WI38 (cell line): ENCODE results near the gene COL5A1.
"Not testable (repeated sequence)": the region's sequence is repeated elsewhere in the genome, so short reads cannot be mapped to it uniquely, and the experiment has no call there.

Experiments
- H3K4me3 ChIP-seq: 2 replicates; pipeline ENCODE4 v1.5.1; 2011; ENCODE audit warnings: low read depth, mild to moderate bottlenecking, control low read depth, low read length
- TF ChIP-seq, protein P1 (sequence below): IDR thresholded peaks from 2 replicates; pipeline ENCODE4 v1.5.1; 2012; ENCODE audit warnings: low read depth, mild to moderate bottlenecking, control low read depth, low read length

Gene COL5A1

DNA sequence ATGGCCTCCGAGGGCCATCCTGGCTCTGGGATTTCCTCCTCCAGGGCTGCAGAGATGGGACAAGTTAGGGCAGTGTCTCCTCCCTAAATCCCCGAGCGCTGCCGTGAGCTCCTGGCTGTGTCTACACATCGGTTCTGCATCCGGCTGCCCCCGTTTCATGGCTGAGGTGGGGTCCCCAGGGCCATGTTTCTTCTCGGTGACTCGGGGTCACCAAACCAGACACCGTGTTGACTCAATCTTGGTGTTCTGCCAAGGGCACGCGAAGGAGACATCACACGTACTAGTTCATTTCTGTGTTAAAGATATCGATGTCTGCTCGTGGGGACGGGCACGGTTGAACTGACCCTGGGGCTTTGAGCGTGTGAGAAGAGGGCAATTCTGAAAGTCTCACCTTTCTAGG is 60.7 kb downstream of the COL5A1 start:
- H3K4me3 ChIP-seq: no peak overlapping the region
- TF ChIP-seq, protein P1, sequence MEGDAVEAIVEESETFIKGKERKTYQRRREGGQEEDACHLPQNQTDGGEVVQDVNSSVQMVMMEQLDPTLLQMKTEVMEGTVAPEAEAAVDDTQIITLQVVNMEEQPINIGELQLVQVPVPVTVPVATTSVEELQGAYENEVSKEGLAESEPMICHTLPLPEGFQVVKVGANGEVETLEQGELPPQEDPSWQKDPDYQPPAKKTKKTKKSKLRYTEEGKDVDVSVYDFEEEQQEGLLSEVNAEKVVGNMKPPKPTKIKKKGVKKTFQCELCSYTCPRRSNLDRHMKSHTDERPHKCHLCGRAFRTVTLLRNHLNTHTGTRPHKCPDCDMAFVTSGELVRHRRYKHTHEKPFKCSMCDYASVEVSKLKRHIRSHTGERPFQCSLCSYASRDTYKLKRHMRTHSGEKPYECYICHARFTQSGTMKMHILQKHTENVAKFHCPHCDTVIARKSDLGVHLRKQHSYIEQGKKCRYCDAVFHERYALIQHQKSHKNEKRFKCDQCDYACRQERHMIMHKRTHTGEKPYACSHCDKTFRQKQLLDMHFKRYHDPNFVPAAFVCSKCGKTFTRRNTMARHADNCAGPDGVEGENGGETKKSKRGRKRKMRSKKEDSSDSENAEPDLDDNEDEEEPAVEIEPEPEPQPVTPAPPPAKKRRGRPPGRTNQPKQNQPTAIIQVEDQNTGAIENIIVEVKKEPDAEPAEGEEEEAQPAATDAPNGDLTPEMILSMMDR: no peak

DNA sequence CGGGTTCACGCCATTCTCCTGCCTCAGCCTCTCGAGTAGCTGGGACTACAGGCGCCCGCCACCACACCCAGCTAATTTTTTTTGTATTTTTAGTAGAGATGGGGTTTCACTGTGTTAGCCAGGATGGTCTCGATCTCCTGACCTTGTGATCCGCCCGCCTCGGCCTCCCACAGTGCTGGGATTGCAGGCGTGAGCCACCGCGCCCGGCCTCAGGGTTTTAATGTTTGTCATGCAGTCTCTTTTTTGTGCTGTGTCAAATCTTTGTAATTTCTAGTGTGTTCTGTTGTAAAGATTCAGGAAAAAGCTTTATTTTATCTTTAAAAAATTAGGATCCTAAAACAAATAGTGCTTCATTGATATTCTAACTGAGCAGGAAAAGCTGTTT is 62.1 kb downstream of the COL5A1 start:
- not testable (repeated sequence) for H3K4me3 ChIP-seq

DNA sequence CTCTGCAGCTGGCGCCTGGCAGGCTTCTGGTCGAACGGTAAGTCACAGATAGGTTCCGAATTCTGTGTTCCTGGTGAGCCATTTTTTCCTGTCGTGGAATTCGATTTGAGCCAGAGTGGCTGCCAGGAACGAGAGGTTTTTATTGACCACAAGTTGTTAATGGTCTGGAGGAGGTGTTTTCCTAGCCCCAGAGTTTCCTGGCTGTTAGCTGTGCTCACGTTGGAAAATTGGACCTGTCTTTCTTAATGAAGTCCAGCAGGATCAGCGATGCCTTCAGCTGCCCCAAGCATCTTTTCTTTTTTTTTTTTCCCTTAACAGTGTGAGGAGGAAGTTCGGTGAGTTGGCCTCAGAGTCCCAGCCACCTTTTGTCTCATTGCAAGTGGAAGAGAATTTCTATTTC is 62.9 kb downstream of the COL5A1 start:
- TF ChIP-seq, protein P1: no peak
- no peak overlapping the region for H3K4me3 ChIP-seq

DNA sequence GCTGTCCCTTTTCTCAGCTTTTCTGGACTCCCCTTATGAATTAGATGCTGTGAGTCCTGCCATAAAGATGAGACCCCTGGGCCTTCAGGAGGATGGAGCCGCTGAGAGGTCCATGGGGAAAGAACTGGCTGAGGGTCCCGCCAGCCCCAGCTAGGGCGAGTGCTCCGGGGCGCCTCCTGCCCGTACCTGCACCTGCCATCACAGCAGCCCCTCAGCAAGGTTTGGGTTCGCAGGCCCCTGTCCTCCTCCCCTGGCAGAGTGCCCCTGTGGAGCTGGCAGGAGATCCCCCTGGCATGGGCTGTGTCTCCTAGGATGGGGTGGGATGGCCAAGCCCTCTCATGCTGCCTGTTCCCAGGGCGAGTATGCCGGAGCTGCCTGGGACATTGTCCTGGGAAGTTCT is 64.2 kb downstream of the COL5A1 start:
- no peak overlapping the region for H3K4me3 ChIP-seq
- TF ChIP-seq, protein P1: no peak

DNA sequence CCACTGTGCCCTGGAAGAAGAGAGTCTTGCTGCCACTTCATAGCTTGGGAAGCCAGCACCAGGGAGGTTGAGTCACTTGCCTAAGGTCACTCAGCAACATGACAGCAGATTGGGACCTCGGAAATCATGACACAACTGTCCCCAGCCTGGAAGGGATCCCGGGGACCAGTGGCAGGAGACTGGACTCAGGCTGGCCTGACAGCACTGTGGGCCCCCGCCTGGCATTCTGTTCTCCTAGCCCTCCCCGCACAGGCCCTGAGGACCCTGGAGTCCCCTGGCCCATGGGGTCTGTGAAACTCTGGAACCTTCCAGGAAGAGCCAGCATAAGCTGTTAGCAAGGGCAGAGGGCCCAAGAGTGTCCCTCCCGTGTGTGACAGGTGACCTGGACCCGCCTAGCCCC is 64.9 kb downstream of the COL5A1 start:
- TF ChIP-seq, protein P1: no peak
- no peak overlapping the region for H3K4me3 ChIP-seq

DNA sequence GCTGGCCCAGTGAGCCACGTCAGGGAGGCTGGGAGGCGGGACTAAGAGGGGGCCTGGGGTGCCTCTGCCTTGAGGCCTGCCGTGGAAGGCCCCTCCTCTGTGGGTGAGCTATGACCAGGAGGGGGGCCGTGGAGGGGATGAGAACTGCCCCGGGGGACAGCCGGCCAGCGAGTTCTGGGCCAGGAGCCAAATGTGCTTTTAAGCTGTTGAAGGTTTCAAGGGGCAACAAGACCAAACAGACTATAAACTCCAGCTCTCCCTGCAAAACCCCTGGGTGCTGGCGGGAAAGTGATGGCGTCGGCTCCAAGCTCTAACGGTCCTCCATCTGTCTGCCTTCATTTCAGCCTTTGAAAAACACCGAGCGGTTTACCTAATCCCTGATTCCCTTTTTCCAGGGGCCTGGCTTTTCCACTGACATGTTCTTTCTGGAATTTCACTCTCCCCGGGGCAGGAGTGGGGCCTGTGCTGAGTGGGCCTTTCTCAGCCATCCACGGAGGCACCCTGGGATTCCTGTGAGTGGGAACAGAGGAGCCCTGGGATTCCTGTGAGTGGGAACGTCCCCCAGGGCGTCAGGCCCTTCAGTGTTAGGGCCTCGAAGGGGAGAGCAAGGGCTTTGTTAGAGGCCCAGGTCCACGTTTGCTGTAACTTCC is 65.6 kb downstream of the COL5A1 start:
- TF ChIP-seq, protein P1: no peak
- no peak overlapping the region for H3K4me3 ChIP-seq

DNA sequence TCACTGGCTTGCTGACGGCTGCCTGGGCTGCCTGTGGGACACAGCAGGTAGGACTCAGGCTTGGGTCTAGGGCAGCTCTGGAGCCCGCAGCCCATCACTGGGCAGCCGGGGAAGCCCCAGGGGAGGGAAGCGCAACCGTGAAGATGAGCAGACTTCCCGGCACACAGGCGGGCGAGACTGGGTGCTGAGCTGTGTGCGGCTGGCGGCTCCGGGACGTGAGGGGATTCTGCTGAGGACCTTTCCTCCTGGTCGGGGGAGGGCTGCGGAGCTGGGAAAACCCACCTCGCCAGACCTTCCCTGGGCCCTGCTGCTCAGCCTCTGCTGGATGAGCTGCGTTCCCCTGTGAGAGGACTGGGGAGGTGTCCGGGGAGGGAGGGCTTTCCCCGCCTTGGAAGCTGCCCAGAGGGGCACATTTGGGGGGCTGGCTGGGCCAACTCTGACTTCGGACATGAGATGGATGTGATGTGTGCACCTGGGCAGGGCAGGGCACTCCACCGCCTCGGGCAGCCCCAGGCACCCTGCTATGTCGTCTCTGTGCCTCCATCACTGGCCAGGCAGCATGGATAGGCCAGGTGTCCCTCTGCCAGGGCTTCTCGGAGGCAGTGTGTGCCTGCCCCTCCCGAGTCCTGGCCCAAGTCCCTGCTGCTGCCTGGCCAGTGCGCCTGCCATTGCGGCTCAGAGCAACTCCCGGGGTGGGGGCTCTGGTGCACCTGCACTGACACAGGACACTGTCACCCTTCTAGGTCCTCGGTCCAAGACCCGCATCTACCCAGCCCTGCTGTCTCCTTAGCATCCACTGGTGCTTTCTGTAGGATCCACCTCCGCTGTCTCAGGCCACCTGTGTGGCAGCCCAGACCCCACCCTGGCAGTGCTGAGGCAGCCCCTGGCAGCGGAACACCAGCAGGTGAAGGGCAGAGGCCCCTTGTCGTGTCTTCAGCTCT is 66.4 kb downstream of the COL5A1 start:
- TF ChIP-seq, protein P1: no peak
- H3K4me3 ChIP-seq: no peak overlapping the region

DNA sequence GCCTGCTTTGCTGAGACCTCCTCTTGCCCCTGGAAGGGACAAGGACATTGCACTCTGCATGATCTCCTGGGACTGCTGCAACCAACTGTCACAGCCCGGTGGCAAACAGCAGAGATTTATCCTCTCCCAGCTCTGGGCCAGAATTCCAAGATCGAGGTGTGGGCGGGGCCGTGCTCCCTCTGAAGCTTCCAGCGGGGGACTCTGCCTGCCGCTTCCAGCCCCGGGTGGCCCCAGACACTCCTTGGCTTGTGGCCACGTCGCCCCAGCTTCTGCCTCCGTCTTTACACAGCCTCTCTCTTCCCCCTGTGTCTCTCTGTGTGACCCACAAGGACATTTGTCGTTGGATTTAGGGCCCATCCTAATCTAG is 67.1 kb downstream of the COL5A1 start:
- TF ChIP-seq, protein P1: no peak

More for the DNA sequence above, 67.1 kb downstream of the COL5A1 start:
- no peak overlapping the region for H3K4me3 ChIP-seq
